Stomach (tissue), 9 donors: ENCODE data around the gene AP2A1. TPM values are rescaled to one million over a fixed set of nuclear protein-coding genes. Genes with fewer than 3 reads are reported as not detected.
A peak's percentile ranks its signal among the peaks of the same experiment; 100 is the strongest.

ENCODE experiments used
- DNase-seq, 2 donors: peaks; one replicate each; pipeline versions ENCODE4 v3.0.0 to v3.0.0-alpha.2; 2013 to 2019
- H3K27ac ChIP-seq, 5 donors: fragments of 200-600 bp in 4 of 5; sonication (generic) in 4 of 5; one replicate each; pipeline ENCODE4 v1.5.1; 2013 to 2019; ENCODE audit warnings: mild to moderate bottlenecking in 1 of 5, moderate library complexity in 1 of 5
- H3K27me3 ChIP-seq, 3 donors: fragments of 200-600 bp; sonication (generic); one replicate each; pipeline ENCODE4 v1.5.1; 2017 to 2019; ENCODE audit warnings: mixed run types in 1 of 3
- H3K36me3 ChIP-seq, 4 donors: fragments of 200-600 bp; sonication (generic); 1 replicate in 3 of 4; 2 replicates in 1 of 4; pipeline ENCODE4 v1.5.1; 2016 to 2019
- H3K4me1 ChIP-seq, 4 donors: fragments of 200-600 bp; sonication (generic); one replicate each; pipeline ENCODE4 v1.5.1; 2016 to 2019
- H3K4me3 ChIP-seq, 4 donors: fragments of 200-600 bp; sonication (generic) in 3 of 4; one replicate each; pipeline ENCODE4 v1.5.1; 2016 to 2019; ENCODE audit warnings: mild to moderate bottlenecking in 1 of 4
- H3K9me3 ChIP-seq, 4 donors: fragments of 200-600 bp; sonication (generic); one replicate each; pipeline ENCODE4 v1.5.1; 2016 to 2019
- EP300 ChIP-seq: sonication (generic); formaldehyde crosslinking; IDR thresholded peaks from one replicate; pipeline ENCODE4 v1.6.1; 2017; ENCODE audit warnings: antibody characterized with exemption
- POLR2A ChIP-seq, 4 donors: fragments of 450-650 bp; IDR thresholded peaks; one replicate each; pipeline ENCODE4 v1.6.1; 2016; ENCODE audit warnings: antibody characterized with exemption in 4 of 4, control low read depth in 2 of 4, mild to moderate bottlenecking in 1 of 4, moderate library complexity in 1 of 4
- POLR2AphosphoS5 ChIP-seq, 3 donors: sonication (generic); formaldehyde crosslinking; IDR thresholded peaks; one replicate each; pipeline ENCODE4 v1.6.1; 2016; ENCODE audit warnings: antibody characterized with exemption in 3 of 3
- WGBS, 5 donors: extraction: QIAGEN DNeasy Blood & Tissue Kit in 3 of 5; methylation state at CpG; one replicate each; pipeline versions ENCODE4 v1.1.5 to v1.1.7; 2013 to 2018; 5-methylcytosine and 5-hydroxymethylcytosine counted together
- intact Hi-C: fragments of 100-400 bp; cut with DNase I; formaldehyde crosslinking; loops from one replicate; pipeline ENCODE4 v1.15.1; 2023; ENCODE audit warnings: low total_unique reads
- polyA plus RNA-seq, 3 donors: library from polyadenylated mRNA; stranded (reverse); fragments of 200-250 nt; gene quantifications; one replicate each; pipeline ENCODE4 v1.2.3, GENCODE V29; 2013
- total RNA-seq, 5 donors: library from RNA; depleted of rRNA; stranded (reverse); fragments of >200 nt; gene quantifications; one replicate each; pipeline versions ENCODE4 v1.1.0 to v1.2.3, GENCODE V29; 2014 to 2016
- TF ChIP-seq, protein P1 (sequence below), 7 experiments: fragments of 450-650 bp in 4 of 7; fragments of 200-600 bp in 3 of 7; sonication (generic) in 3 of 7; IDR thresholded peaks; one replicate each; pipeline ENCODE4 v1.5.1; 2016 to 2019; ENCODE audit warnings: antibody characterized with exemption in 7 of 7, control low read depth in 2 of 7, mild to moderate bottlenecking in 1 of 7
- donor health status: healthy with polysubstance abuse.
- donor health status: Bipolar disorder and iron deficiency.
- donor health status: healthy.

The AP2A1 gene
- total and polyA plus RNA-seq, 8 donors = 19.8 to 177 (median 29.2) TPM

DNA sequence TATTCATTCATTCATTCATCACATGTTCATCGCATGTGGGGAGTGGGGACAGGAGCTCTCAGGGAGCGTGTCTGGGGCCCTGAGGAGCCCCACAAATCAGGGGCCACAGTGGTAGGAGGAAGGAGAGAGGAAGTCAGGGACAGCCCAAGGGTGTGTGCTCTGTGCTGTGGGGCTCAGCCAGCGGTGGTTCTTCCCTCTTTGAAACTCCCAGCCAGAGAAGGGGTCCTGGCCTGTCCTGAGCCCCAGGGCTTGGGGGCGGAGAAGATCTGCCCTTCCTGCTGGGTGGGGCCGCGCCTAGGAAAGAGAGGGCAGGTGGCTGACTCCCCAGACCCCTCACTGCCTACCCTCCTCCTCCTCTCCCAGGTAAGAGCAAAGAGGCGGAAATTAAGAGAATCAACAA is 14.6 kb downstream of the AP2A1 start:
- WGBS, 5 donors = 88 to 97% (median 92%) methylated on average over 5 to 7 of the region's 7 CpGs
- no peak for DNase-seq
- TF ChIP-seq POLR2AphosphoS5 (IDR thresholded peaks at IDR 0.05) = no peak
- H3K27ac ChIP-seq = no peak overlapping the region
- H3K27me3 ChIP-seq = no peaks in the 10 kb centered on the region
- H3K9me3 ChIP-seq = no peaks in the 10 kb centered on the region
- intact Hi-C loops = no loop called here
- H3K36me3 ChIP-seq = peaks cover 27 to 58% (median 53%) of the 10 kb centered on the region in 4 donors
- H3K4me3 ChIP-seq = no peak overlapping the region
- peaks cover 0 to 19% (median 3%) of the 10 kb centered on the region in 4 donors for H3K4me1 ChIP-seq

DNA sequence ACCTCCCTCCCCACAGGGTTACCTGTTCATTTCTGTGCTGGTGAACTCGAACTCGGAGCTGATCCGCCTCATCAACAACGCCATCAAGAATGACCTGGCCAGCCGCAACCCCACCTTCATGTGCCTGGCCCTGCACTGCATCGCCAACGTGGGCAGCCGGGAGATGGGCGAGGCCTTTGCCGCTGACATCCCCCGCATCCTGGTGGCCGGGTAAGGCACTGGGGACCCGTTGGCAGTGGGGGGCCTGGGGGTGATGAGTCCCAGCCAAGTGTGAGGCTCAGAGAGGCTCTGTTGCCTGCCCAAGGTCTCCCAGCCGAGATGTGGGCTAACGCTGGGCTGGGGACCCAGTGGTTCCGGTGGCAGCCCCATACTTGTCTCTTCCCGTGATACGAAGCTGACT is 15.7 kb downstream of the AP2A1 start:
- Histone ChIP-seq H3K4me3 (no peak overlapping the region), H3K9me3 (no peaks in the 10 kb centered on the region), H3K4me1 (peaks cover 0 to 25% (median 6%) of the 10 kb centered on the region in 4 donors), H3K27me3 (no peaks in the 10 kb centered on the region), H3K27ac (no peak overlapping the region), H3K36me3 (peaks cover 28 to 67% (median 61%) of the 10 kb centered on the region in 4 donors)
- DNase-seq = no peak
- TF ChIP-seq POLR2AphosphoS5 (IDR thresholded peaks at IDR 0.05) = no peak
- no peak for TF ChIP-seq POLR2A (IDR thresholded peaks at IDR 0.05)
- 94 to 98% (median 96%) methylated on average over 10 to 18 of the region's 18 CpGs for WGBS, 5 donors
- intact Hi-C loops = no loop called here

DNA sequence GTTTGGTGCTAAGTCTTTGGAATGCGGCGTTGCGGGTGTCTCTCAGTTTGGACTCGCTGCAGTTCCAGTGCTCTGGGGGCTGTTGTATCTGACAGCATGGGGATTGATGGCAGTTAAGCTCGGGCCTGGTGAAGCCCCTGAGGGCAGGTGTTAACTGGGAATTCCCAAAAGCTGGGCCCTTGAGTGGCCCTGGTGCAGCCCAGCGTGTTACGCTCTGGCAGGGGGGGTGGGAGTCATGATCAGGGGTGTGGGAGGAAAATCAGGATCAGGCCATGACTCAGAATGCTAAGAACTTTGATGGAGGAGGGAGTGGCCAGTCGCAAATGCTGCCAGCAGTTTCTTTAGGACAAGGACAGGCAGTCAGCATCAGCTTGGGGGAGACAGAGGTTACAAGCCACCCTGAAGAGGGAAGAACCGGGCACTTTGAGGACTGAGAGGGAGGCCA is 19.6 kb downstream of the AP2A1 start:
- Histone ChIP-seq H3K9me3 (no peaks in the 10 kb centered on the region), H3K27me3 (no peaks in the 10 kb centered on the region), H3K4me3 (no peak overlapping the region), H3K36me3 (peaks cover 40 to 97% (median 95%) of the 10 kb centered on the region in 4 donors), H3K4me1 (peaks cover 0 to 23% (median 10%) of the 10 kb centered on the region in 4 donors), H3K27ac (peak overlapping the region in 1 of 5 donors; percentile 8)
- DNase-seq = no peak
- WGBS, 5 donors = 74 to 81% (median 78%) methylated on average over 9 of the region's 9 CpGs
- intact Hi-C loops = no loop called here
- no peak for TF ChIP-seq POLR2A (IDR thresholded peaks at IDR 0.05)
- TF ChIP-seq EP300 = no peak
- TF ChIP-seq POLR2AphosphoS5 (IDR thresholded peaks at IDR 0.05) = no peak
- TF ChIP-seq, protein P1, sequence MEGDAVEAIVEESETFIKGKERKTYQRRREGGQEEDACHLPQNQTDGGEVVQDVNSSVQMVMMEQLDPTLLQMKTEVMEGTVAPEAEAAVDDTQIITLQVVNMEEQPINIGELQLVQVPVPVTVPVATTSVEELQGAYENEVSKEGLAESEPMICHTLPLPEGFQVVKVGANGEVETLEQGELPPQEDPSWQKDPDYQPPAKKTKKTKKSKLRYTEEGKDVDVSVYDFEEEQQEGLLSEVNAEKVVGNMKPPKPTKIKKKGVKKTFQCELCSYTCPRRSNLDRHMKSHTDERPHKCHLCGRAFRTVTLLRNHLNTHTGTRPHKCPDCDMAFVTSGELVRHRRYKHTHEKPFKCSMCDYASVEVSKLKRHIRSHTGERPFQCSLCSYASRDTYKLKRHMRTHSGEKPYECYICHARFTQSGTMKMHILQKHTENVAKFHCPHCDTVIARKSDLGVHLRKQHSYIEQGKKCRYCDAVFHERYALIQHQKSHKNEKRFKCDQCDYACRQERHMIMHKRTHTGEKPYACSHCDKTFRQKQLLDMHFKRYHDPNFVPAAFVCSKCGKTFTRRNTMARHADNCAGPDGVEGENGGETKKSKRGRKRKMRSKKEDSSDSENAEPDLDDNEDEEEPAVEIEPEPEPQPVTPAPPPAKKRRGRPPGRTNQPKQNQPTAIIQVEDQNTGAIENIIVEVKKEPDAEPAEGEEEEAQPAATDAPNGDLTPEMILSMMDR (IDR thresholded peaks at IDR 0.05) = no peak

DNA sequence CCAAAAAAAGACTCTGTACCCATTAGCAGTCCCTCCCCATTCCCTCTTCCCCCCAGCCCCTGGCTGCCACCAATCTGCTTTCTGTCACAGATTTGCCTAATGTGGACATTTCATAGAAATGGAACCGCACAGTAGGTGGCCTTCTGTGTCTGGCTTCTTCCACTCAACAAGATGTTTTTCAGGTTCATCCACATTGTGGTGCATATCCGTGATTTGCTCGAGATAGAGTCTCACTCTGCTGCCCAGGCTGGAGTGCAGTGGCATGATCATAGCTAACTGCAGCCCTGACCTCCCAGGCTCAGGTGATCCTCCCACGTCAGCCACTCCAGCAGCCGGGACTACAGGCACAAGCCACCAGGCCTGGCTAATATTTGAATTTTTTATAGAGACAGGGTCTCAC is 20.9 kb downstream of the AP2A1 start:
- intact Hi-C loops = no loop called here
- 70 to 94% (median 82%) methylated on average over 5 of the region's 5 CpGs for WGBS, 5 donors
- no peak overlapping the region for H3K4me3 ChIP-seq
- H3K9me3 ChIP-seq = no peaks in the 10 kb centered on the region
- TF ChIP-seq, protein P1 (IDR thresholded peaks at IDR 0.05) = no peak
- no peak for TF ChIP-seq POLR2A (IDR thresholded peaks at IDR 0.05)
- TF ChIP-seq EP300 = no peak
- TF ChIP-seq POLR2AphosphoS5 (IDR thresholded peaks at IDR 0.05) = no peak
- DNase-seq = no peak
- no peak overlapping the region for H3K27ac ChIP-seq
- H3K36me3 ChIP-seq = peaks cover 49 to 99% (median 97%) of the 10 kb centered on the region in 4 donors
- H3K27me3 ChIP-seq = no peaks in the 10 kb centered on the region
- H3K4me1 ChIP-seq = peaks cover 0 to 25% (median 10%) of the 10 kb centered on the region in 4 donors

DNA sequence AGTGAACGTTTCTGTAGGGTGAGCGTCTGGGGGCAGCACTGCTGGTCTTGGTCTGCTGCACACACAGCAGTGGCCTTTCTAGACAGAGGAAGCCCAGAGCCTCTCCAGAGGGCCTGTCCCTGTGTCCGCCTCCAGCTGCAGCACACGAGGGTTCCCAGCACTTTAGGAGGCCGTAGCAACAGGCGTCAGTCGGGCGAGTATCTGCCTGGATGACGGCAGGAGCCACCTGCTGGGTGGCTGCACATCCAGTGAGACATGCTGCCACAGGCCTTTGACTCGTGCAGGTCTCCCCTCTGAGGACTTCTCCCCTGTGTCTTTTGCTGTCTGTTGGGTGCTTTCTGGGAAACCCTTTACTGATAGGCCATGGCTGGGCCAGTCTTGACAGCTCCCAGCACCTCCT is 22.1 kb downstream of the AP2A1 start:
- Histone ChIP-seq H3K4me1 (peaks cover 0 to 25% (median 10%) of the 10 kb centered on the region in 4 donors), H3K9me3 (no peaks in the 10 kb centered on the region), H3K27ac (no peak overlapping the region), H3K27me3 (no peaks in the 10 kb centered on the region), H3K4me3 (no peak overlapping the region), H3K36me3 (peaks cover 48 to 99% (median 97%) of the 10 kb centered on the region in 4 donors)
- no peak for DNase-seq
- 83 to 94% (median 87%) methylated on average over 8 to 10 of the region's 10 CpGs for WGBS, 5 donors
- intact Hi-C loops = no loop called here
- no peak for TF ChIP-seq POLR2A (IDR thresholded peaks at IDR 0.05)
- TF ChIP-seq POLR2AphosphoS5 (IDR thresholded peaks at IDR 0.05) = no peak
- no peak for TF ChIP-seq EP300
- TF ChIP-seq, protein P1 (IDR thresholded peaks at IDR 0.05) = no peak
